HEK293T (cell line): ENCODE data around the gene COQ8A.

Experiments used
- CTCF ChIA-PET: fragments of 350-600 bp; formaldehyde crosslinking; extraction: SDS; loops from one replicate; lab custom pipeline; 2021; ENCODE audit warnings: antibody characterized with exemption, inconsistent platforms; lab: Yijun Ruan, JAX
- POLR2A ChIA-PET: fragments of 350-600 bp; formaldehyde crosslinking; extraction: SDS; loops from one replicate; lab custom pipeline; 2020; ENCODE audit warnings: antibody characterized with exemption, inconsistent platforms; lab: Yijun Ruan, JAX
- DNase-seq: peaks from one replicate; pipeline ENCODE4 v3.0.0; 2012; ENCODE audit warnings: mixed read lengths; ENCODE audit errors: extremely low spot score
- ARNT ChIP-seq: fragments of 450-650 bp; IDR thresholded peaks from 2 replicates; pipeline ENCODE4 v1.6.1; 2017; ENCODE audit warnings: mild to moderate bottlenecking
- BHLHE40 ChIP-seq: fragments of 450-650 bp; IDR thresholded peaks from 2 replicates; pipeline ENCODE4 v1.6.1; 2016; ENCODE audit warnings: mild to moderate bottlenecking, moderate library complexity, borderline replicate concordance
- CTBP1 ChIP-seq: fragments of 450-650 bp; IDR thresholded peaks from 2 replicates; pipeline ENCODE4 v1.6.1; 2016; ENCODE audit warnings: borderline replicate concordance
- ELF4 ChIP-seq: fragments of 450-650 bp; IDR thresholded peaks from 2 replicates; pipeline ENCODE4 v1.6.1; 2017; ENCODE audit warnings: antibody characterized with exemption
- FOXA1 ChIP-seq: fragments of 450-650 bp; IDR thresholded peaks from 2 replicates; pipeline ENCODE4 v1.6.1; 2016; ENCODE audit warnings: mild to moderate bottlenecking
- FOXK2 ChIP-seq: fragments of 450-650 bp; IDR thresholded peaks from 2 replicates; pipeline ENCODE4 v1.6.1; 2016; ENCODE audit warnings: mild to moderate bottlenecking
- FOXM1 ChIP-seq: fragments of 450-650 bp; IDR thresholded peaks from 2 replicates; pipeline ENCODE4 v1.6.1; 2017; ENCODE audit warnings: mild to moderate bottlenecking, borderline replicate concordance
- HDGF ChIP-seq: fragments of 450-650 bp; IDR thresholded peaks from 2 replicates; pipeline ENCODE4 v1.6.1; 2017; ENCODE audit warnings: antibody characterized with exemption, borderline replicate concordance
- L3MBTL2 ChIP-seq: fragments of 450-650 bp; conservative IDR thresholded peaks from 2 replicates; pipeline ENCODE4 v1.6.1; 2016; ENCODE audit warnings: mild to moderate bottlenecking
- LEF1 ChIP-seq: fragments of 450-650 bp; IDR thresholded peaks from 2 replicates; pipeline ENCODE4 v1.6.1; 2017; ENCODE audit warnings: mild to moderate bottlenecking, borderline replicate concordance
- NFRKB ChIP-seq: fragments of 450-650 bp; IDR thresholded peaks from 2 replicates; pipeline ENCODE4 v1.6.1; 2016; ENCODE audit warnings: mild to moderate bottlenecking, moderate library complexity
- PKNOX1 ChIP-seq: fragments of 450-650 bp; IDR thresholded peaks from 2 replicates; pipeline ENCODE4 v1.6.1; 2016
- SP1 ChIP-seq: fragments of 450-650 bp; IDR thresholded peaks from 2 replicates; pipeline ENCODE4 v1.6.1; 2017
- SUZ12 ChIP-seq: fragments of 450-650 bp; IDR thresholded peaks from 2 replicates; pipeline ENCODE4 v1.6.1; 2016; ENCODE audit warnings: mild to moderate bottlenecking
- TARDBP ChIP-seq: fragments of 450-650 bp; IDR thresholded peaks from 2 replicates; pipeline ENCODE4 v1.6.1; 2016
- ZNF384 ChIP-seq: fragments of 450-650 bp; IDR thresholded peaks from 2 replicates; pipeline ENCODE4 v1.6.1; 2016

The COQ8A gene

GRCh38 chr1:226964068-226964425, 24.0 kb downstream of the COQ8A start:
- no peak for DNase-seq
- POLR2A ChIA-PET, result no interaction called here

GRCh38 chr1:226964611-226965486, 24.8 kb downstream of the COQ8A start:
- no peak for DNase-seq
- TF ChIP-seq ELF4 (no peak), SUZ12 (no peak), TARDBP (no peak), ARNT (no peak), FOXK2 (no peak), NFRKB (no peak), PKNOX1 (no peak), CTBP1 (no peak), HDGF (no peak), L3MBTL2 (no peak), LEF1 (no peak), FOXM1 (no peak), BHLHE40 (no peak)
- ChIA-PET POLR2A (no interaction called here), CTCF (no interaction called here)

More at GRCh38 chr1:226964068-226964425, 24.0 kb downstream of the COQ8A start:
- no peak for TF ChIP-seq SUZ12
- CTCF ChIA-PET, result no interaction called here

- TF ChIP-seq ARNT (no peak), SUZ12 (no peak), FOXA1 (no peak), PKNOX1 (no peak), LEF1 (no peak)
- POLR2A ChIA-PET, result interaction anchor here (1.2 kb wide), 1 partner anchor 25 kb away, joined by 3 read pairs; the partner anchor contains the start of gene COQ8A
- DNase-seq, result no peak
- CTCF ChIA-PET, result no interaction called here
Observed at GRCh38 chr1:226965581-226966440, 25.7 kb downstream of the COQ8A start.

GRCh38 chr1:226966683-226967082, 26.6 kb downstream of the COQ8A start:
- ChIA-PET CTCF (interaction anchor here (0.6 kb wide), 1 partner anchor 9 kb away, joined by 3 read pairs; no protein-coding TSS in a partner anchor), POLR2A (interaction anchor here (1.2 kb wide), 1 partner anchor 26 kb away, joined by 3 read pairs; the partner anchor contains the start of gene COQ8A)
- TF ChIP-seq NFRKB (no peak), FOXA1 (no peak), PKNOX1 (no peak)
- DNase-seq, result no peak

- TF ChIP-seq HDGF, result no peak
- no peak for TF ChIP-seq CTBP1
- TF ChIP-seq ARNT, result no peak
- TF ChIP-seq L3MBTL2, result no peak
- TF ChIP-seq FOXA1, result no peak
- no peak for TF ChIP-seq LEF1
- no peak for TF ChIP-seq TARDBP
- no peak for TF ChIP-seq NFRKB
- no peak for TF ChIP-seq FOXM1
- ChIA-PET CTCF (interaction anchor here (0.7 kb wide), 1 partner anchor 472 kb away, joined by 3 read pairs; no protein-coding TSS in a partner anchor), POLR2A (no interaction called here)
- no peak for DNase-seq
Observed at GRCh38 chr1:226967665-226968064, 27.6 kb downstream of the COQ8A start.

GRCh38 chr1:226971765-226972164, 31.7 kb downstream of the COQ8A start:
- no peak for DNase-seq
- TF ChIP-seq SUZ12, result no peak
- no peak for TF ChIP-seq HDGF
- TF ChIP-seq ZNF384, result no peak
- TF ChIP-seq LEF1, result no peak
- TF ChIP-seq FOXK2, result no peak
- TF ChIP-seq NFRKB, result no peak
- TF ChIP-seq L3MBTL2, result no peak
- TF ChIP-seq TARDBP, result no peak
- TF ChIP-seq FOXM1, result no peak
- no peak for TF ChIP-seq CTBP1
- TF ChIP-seq PKNOX1, result no peak
- TF ChIP-seq BHLHE40, result no peak
- TF ChIP-seq ARNT, result no peak
- TF ChIP-seq SP1, result no peak
- no peak for TF ChIP-seq FOXA1
- TF ChIP-seq ELF4, result no peak
- POLR2A ChIA-PET, result no interaction called here
- CTCF ChIA-PET, result no interaction called here
